A549 (cell line): ENCODE data around the gene MYORG.

Experiments
- POLR2A ChIP-seq: IDR thresholded peaks from 2 replicates; pipeline ENCODE4 v1.6.1; 2012; ENCODE audit warnings: mild to moderate bottlenecking, low read length
- TF ChIP-seq, protein P1 (sequence below): fragments of >200 bp; sonication (Bioruptor Twin); formaldehyde crosslinking; IDR thresholded peaks from 3 replicates; pipeline ENCODE4 v1.5.1; 2016

DNA sequence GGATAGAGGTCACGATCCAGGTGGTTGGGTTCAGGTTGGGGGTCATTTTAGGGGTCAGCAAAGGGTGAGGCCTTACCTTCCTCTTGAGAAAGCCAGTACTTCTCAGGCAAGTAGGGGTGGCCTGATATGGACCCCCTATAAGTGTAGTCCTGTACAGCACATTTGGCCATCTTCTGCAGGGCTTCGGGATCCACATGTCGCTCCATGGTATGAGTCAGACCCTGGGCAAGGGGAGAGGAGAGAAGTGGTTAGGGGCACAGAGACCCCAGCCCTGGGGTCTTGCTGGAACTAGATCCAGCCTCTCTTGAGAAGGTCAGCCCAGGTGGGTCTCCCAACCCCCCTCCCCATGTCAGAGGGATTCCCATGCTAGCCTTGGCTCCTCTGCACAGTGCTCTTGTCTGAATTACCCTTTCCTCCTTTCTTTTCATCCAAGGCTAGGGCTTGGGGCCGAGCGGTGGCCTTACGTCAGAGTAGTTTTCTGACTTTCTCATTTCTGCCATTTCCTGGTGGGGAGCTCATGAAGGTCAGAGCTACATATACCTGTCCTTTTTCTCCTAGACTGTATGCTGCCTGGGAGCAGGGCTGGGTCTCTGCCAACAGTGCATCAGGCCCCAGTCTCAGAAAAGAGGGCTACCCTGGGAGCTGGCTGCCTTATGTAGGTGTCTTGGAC, 9.0 kb upstream of the MYORG start:
- TF ChIP-seq, protein P1, sequence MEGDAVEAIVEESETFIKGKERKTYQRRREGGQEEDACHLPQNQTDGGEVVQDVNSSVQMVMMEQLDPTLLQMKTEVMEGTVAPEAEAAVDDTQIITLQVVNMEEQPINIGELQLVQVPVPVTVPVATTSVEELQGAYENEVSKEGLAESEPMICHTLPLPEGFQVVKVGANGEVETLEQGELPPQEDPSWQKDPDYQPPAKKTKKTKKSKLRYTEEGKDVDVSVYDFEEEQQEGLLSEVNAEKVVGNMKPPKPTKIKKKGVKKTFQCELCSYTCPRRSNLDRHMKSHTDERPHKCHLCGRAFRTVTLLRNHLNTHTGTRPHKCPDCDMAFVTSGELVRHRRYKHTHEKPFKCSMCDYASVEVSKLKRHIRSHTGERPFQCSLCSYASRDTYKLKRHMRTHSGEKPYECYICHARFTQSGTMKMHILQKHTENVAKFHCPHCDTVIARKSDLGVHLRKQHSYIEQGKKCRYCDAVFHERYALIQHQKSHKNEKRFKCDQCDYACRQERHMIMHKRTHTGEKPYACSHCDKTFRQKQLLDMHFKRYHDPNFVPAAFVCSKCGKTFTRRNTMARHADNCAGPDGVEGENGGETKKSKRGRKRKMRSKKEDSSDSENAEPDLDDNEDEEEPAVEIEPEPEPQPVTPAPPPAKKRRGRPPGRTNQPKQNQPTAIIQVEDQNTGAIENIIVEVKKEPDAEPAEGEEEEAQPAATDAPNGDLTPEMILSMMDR = no peak
- TF ChIP-seq POLR2A = no peak
